ENCODE results near the gene LIMK2. TPM values are rescaled to one million over a fixed set of nuclear protein-coding genes. Genes with fewer than 3 reads are reported as not detected.

LIMK2 gene
- total RNA-seq, 1 experiment from 2014 or later, result 13.2 TPM

DNA sequence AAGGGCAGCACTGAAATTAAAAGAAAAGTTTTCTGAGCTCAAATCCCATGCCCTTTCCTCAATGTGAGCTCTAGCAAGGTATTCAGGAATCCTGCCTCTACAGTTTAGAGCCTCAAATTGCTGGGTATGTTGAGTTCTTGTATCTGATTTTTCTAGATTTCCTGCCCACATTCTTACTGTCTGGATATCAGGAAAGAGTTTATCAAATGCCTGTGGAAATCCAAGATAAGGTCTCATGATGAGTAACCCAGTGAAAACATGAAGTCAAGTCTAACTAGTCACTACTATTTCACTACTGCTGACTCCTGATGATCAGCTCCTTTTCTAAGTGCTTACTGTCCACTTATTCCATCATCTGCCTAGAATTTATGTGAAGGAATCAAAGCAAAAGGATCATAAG lies 29.8 kb downstream of the LIMK2 start:
- DNase-seq, result no peak
- no peaks in the 10 kb centered on the region for H4K20me1 ChIP-seq (ENCODE audit: low read length)
- H3K79me2 ChIP-seq (ENCODE audit: low read length), result no peaks in the 10 kb centered on the region
- H3K36me3 ChIP-seq (ENCODE audit: low read depth, low read length), result no peaks in the 10 kb centered on the region
- H3K27ac ChIP-seq (ENCODE audit: low read length), result no peak overlapping the region
- H3K9me3 ChIP-seq (ENCODE audit: low read length), result no peaks in the 10 kb centered on the region
- ChIA-PET CTCF (interaction anchor here (0.6 to 1.7 kb wide), 2 partner anchors 31 kb away, joined by 3 to 6 read pairs; no protein-coding TSS in a partner anchor), POLR2A (ENCODE audit: unreplicated experiment) (no interaction called here)
- intact Hi-C loops (cut with micrococcal nuclease), result no loop called here
- BruUV-seq (replicated peaks), result no TSS peak
- no peak overlapping the region for H3K4me2 ChIP-seq (ENCODE audit: low read length)
- H3K4me1 ChIP-seq (ENCODE audit: insufficient read depth, low read length), result peaks cover 24% of the 10 kb centered on the region
- TF ChIP-seq EZH2 (IDR thresholded peaks at IDR 0.05; ENCODE audit: low read length, unreplicated experiment), result no peak
- TF ChIP-seq, protein P1, sequence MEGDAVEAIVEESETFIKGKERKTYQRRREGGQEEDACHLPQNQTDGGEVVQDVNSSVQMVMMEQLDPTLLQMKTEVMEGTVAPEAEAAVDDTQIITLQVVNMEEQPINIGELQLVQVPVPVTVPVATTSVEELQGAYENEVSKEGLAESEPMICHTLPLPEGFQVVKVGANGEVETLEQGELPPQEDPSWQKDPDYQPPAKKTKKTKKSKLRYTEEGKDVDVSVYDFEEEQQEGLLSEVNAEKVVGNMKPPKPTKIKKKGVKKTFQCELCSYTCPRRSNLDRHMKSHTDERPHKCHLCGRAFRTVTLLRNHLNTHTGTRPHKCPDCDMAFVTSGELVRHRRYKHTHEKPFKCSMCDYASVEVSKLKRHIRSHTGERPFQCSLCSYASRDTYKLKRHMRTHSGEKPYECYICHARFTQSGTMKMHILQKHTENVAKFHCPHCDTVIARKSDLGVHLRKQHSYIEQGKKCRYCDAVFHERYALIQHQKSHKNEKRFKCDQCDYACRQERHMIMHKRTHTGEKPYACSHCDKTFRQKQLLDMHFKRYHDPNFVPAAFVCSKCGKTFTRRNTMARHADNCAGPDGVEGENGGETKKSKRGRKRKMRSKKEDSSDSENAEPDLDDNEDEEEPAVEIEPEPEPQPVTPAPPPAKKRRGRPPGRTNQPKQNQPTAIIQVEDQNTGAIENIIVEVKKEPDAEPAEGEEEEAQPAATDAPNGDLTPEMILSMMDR (conservative IDR thresholded peaks at IDR 0.05; ENCODE audit: low read depth, low read length), result no peak
- no peak for TF ChIP-seq EZH2phosphoT487 (IDR thresholded peaks at IDR 0.05; ENCODE audit: borderline replicate concordance, low read length)
- ATAC-seq, result no peak
- H3K9me2 ChIP-seq (replicated peaks; ENCODE audit: low read length), result no peaks in the 10 kb centered on the region
- H3F3A ChIP-seq (ENCODE audit: low read length, unreplicated experiment), result no peaks in the 10 kb centered on the region
- no peak overlapping the region for H3K9ac ChIP-seq (ENCODE audit: low read length)
- H3K27me3 ChIP-seq (ENCODE audit: low read length), result no peaks in the 10 kb centered on the region
- no peak overlapping the region for H2AFZ ChIP-seq (ENCODE audit: low read length)
- no peak overlapping the region for H3K4me3 ChIP-seq (ENCODE audit: low read length)

DNA sequence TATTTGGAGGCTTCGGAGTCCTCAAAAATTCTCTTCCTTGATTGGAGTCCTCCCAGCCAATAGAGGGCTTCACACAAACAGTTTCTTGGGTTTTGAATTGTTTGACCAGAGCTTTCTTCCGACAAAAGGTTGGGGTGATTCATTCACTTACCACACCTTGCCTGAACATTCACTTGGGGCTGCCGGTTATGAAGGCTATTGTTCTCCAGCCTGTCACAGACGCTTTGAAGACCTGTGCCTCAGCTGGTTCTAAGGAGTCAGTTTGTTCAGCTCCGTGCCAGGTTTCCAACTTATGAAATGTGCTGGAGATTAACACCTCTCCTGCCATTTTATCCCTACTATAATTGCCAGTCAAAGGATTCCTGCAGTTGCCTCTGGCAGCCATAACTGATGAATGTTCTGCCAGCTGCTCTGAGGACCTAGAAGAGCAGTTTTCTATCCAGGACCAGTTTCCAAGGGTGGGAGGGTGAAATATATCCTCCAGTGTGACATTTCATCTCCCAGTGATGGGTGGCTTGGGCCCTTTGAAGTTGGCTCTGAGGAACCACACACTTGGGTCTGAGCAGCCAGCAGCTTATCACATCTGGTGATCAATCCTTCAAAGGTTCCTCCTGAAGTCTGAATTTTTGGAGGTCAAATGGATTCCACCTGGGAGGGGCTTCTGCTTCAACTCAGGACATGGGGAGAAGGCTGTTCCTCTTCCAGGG lies 31.4 kb downstream of the LIMK2 start:
- Histone ChIP-seq H3K36me3 (ENCODE audit: low read depth, low read length) (no peaks in the 10 kb centered on the region), H3K9ac (ENCODE audit: low read length) (no peak overlapping the region), H3K4me2 (ENCODE audit: low read length) (peak overlapping the region; percentile 57), H3K79me2 (ENCODE audit: low read length) (no peaks in the 10 kb centered on the region), H3K9me3 (ENCODE audit: low read length) (no peaks in the 10 kb centered on the region), H3K27ac (ENCODE audit: low read length) (peak overlapping the region; percentile 45), H3K4me3 (ENCODE audit: low read length) (0 out of 2 replicates have a peak overlapping the region, but pooled peaks have one; percentile 13), H3F3A (ENCODE audit: low read length, unreplicated experiment) (no peaks in the 10 kb centered on the region), H2AFZ (ENCODE audit: low read length) (no peak overlapping the region), H4K20me1 (ENCODE audit: low read length) (no peaks in the 10 kb centered on the region), H3K4me1 (ENCODE audit: insufficient read depth, low read length) (peaks cover 24% of the 10 kb centered on the region), H3K9me2 (replicated peaks; ENCODE audit: low read length) (no peaks in the 10 kb centered on the region), H3K27me3 (ENCODE audit: low read length) (no peaks in the 10 kb centered on the region)
- intact Hi-C loops (cut with micrococcal nuclease), result no loop called here
- peak; percentile 43 for DNase-seq
- ATAC-seq, result peak; percentile 26
- ChIA-PET POLR2A (ENCODE audit: unreplicated experiment) (no interaction called here), CTCF (interaction anchor here (1.7 kb wide), 1 partner anchor 29 kb away, joined by 6 read pairs; no protein-coding TSS in a partner anchor)
- TF ChIP-seq EZH2phosphoT487 (IDR thresholded peaks at IDR 0.05; ENCODE audit: borderline replicate concordance, low read length) (no peak), EZH2 (IDR thresholded peaks at IDR 0.05; ENCODE audit: low read length, unreplicated experiment) (no peak)
- TF ChIP-seq, protein P1 (conservative IDR thresholded peaks at IDR 0.05; ENCODE audit: low read depth, low read length), result peak; percentile 40; the same call in 1 of the 2 replicates
- BruUV-seq (replicated peaks), result no TSS peak

Data from PC-3 (cell line).